HepG2 (cell line): ENCODE data around the gene PDZD7. TPM values are rescaled to one million over a fixed set of nuclear protein-coding genes. Genes with fewer than 3 reads are reported as not detected.
A peak's percentile ranks its signal among the peaks of the same experiment; 100 is the strongest.

ENCODE experiments used
- BCL6 ChIP-seq: IDR thresholded peaks from 2 replicates; pipeline ENCODE4 v1.6.1; 2016; ENCODE audit warnings: missing genetic modification reagents, missing compliant biosample characterization
- CAMTA2 ChIP-seq: sonication (generic); formaldehyde crosslinking; IDR thresholded peaks from 2 replicates; pipeline ENCODE4 v1.4.0; 2020; ENCODE audit warnings: mild to moderate bottlenecking, missing genetic modification reagents, borderline replicate concordance
- ETV5 ChIP-seq: IDR thresholded peaks from 2 replicates; pipeline ENCODE4 v1.6.1; 2018; ENCODE audit warnings: missing biosample characterization, missing genetic modification reagents, inconsistent platforms, borderline replicate concordance
- FOXK2 ChIP-seq: fragments of 450-650 bp; IDR thresholded peaks from 2 replicates; pipeline ENCODE4 v1.6.1; 2016
- HNRNPK ChIP-seq: fragments of 200-400 bp; formaldehyde crosslinking; IDR thresholded peaks from 2 replicates; pipeline ENCODE4 v1.6.1; 2018; ENCODE audit warnings: low read length, low read depth, moderate library complexity, mild to moderate bottlenecking; ENCODE audit not compliant: poor library complexity, severe bottlenecking
- HOXA7 ChIP-seq: sonication (generic); formaldehyde crosslinking; IDR thresholded peaks from 2 replicates; pipeline ENCODE4 v1.8.1; 2022; ENCODE audit warnings: mild to moderate bottlenecking, missing genetic modification reagents, moderate library complexity
- PHB2 ChIP-seq: fragments of 450-650 bp; IDR thresholded peaks from 2 replicates; pipeline ENCODE4 v1.6.1; 2018; ENCODE audit not compliant: partially characterized antibody
- SCMH1 ChIP-seq: sonication (generic); formaldehyde crosslinking; IDR thresholded peaks from 2 replicates; pipeline ENCODE4 v1.9.0; 2021; ENCODE audit warnings: missing genetic modification reagents, mild to moderate bottlenecking, borderline replicate concordance
- SMC3 ChIP-seq: IDR thresholded peaks from 2 replicates; pipeline ENCODE4 v1.6.1; 2011; ENCODE audit warnings: low read length, improper control_type of control experiment
- SNAPC2 ChIP-seq: sonication (generic); formaldehyde crosslinking; IDR thresholded peaks from 2 replicates; pipeline ENCODE4 v1.8.1; 2022; ENCODE audit warnings: mild to moderate bottlenecking, missing genetic modification reagents
- SYNCRIP ChIP-seq: fragments of 200-400 bp; formaldehyde crosslinking; IDR thresholded peaks from 2 replicates; pipeline ENCODE4 v1.6.1; 2018; ENCODE audit warnings: mild to moderate bottlenecking, low read depth, low read length; ENCODE audit not compliant: insufficient read depth
- ZNF484 ChIP-seq: sonication (generic); formaldehyde crosslinking; IDR thresholded peaks from 2 replicates; pipeline ENCODE4 v1.5.1; 2020; ENCODE audit warnings: mild to moderate bottlenecking, low read depth, missing genetic modification reagents, borderline replicate concordance
- ZNF782 ChIP-seq: sonication (generic); formaldehyde crosslinking; IDR thresholded peaks from 2 replicates; pipeline ENCODE4 v1.4.0; 2020; ENCODE audit warnings: missing genetic modification reagents, mild to moderate bottlenecking, borderline replicate concordance
- polyA plus RNA-seq, 8 experiments: library from polyadenylated mRNA; depleted of rRNA in 3 of 8; stranded (reverse) in 7 of 8; unstranded in 1 of 8; fragments of >200 nt; fragmentation: Illumina TruSeq in 4 of 8; extraction: Trizol in 4 of 8; gene quantifications; 2 replicates each; pipeline versions ENCODE4 v1.2.1 to v1.2.3, GENCODE V29; 2011 to 2016; ENCODE audit warnings: low read depth in 4 of 8, missing spikeins in 1 of 8, mixed read lengths in 1 of 8; ENCODE audit not compliant: insufficient read depth in 1 of 8
- total RNA-seq, 5 experiments: library from RNA; depleted of rRNA; stranded (reverse); fragments of >200 nt; fragmentation: Illumina TruSeq; extraction: Trizol; gene quantifications; 2 replicates each; pipeline ENCODE4 v1.2.3, GENCODE V29; 2016; ENCODE audit warnings: low read depth in 1 of 5
- TF ChIP-seq, protein P1 (sequence below): sonication (generic); formaldehyde crosslinking; IDR thresholded peaks from 2 replicates; pipeline ENCODE4 v1.4.0; 2020; ENCODE audit warnings: missing genetic modification reagents
- TF ChIP-seq, protein P2 (sequence below): sonication (generic); formaldehyde crosslinking; IDR thresholded peaks from 2 replicates; pipeline ENCODE4 v1.5.1; 2020; ENCODE audit warnings: mild to moderate bottlenecking, moderate library complexity, missing genetic modification reagents

The PDZD7 gene
- total and polyA plus RNA-seq, 2 of the 13 experiments (the other 11 are each of a cell fraction or from before 2014, with no cell fraction given) = 0.58 to 0.73 TPM

DNA sequence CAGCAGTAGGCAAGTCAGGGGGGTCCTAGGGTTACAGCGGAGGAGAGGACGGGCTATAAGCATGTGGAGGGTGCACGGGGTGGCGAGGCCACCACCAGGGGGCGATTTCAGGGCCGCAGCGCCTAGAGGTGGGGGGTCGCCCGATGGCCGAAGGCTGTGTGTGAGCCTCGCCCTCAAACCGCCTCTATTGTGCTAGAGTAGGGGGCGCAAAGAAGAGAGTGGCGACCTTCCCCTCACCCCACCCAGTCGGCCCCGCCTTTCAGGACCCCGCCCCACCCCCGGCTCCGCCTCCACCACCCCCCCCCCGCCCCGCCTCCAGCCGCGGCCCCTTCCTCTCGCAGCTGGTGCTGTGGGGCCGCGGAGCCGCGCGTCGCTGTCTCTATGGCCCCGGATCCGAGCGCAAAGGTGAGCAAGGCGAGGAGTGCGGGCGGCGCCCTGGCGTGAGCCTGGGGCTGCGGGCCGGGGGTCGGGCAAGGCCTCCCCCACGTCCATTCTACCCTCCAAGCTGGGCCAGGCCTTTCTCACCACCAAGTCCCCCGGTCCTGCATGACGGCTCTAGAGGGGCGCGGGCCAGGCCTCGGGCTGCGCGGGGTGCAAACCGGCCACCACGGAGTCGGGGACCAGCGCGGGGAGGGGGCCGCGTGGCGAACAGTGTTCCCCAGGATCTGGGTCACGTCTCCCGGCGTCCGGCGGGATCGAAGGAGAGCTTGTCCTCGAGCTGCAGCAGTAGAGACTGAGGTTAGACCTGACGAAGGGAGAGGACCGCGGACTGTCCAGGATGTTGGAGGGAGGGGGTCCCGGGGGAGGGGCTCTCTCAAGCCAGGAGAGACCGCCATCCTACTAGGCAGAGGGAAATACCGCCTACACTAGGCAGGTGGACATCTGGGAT, 61.5 kb downstream of the PDZD7 start, which contains the start of gene SEMA4G (continued):
- TF ChIP-seq, protein P1, sequence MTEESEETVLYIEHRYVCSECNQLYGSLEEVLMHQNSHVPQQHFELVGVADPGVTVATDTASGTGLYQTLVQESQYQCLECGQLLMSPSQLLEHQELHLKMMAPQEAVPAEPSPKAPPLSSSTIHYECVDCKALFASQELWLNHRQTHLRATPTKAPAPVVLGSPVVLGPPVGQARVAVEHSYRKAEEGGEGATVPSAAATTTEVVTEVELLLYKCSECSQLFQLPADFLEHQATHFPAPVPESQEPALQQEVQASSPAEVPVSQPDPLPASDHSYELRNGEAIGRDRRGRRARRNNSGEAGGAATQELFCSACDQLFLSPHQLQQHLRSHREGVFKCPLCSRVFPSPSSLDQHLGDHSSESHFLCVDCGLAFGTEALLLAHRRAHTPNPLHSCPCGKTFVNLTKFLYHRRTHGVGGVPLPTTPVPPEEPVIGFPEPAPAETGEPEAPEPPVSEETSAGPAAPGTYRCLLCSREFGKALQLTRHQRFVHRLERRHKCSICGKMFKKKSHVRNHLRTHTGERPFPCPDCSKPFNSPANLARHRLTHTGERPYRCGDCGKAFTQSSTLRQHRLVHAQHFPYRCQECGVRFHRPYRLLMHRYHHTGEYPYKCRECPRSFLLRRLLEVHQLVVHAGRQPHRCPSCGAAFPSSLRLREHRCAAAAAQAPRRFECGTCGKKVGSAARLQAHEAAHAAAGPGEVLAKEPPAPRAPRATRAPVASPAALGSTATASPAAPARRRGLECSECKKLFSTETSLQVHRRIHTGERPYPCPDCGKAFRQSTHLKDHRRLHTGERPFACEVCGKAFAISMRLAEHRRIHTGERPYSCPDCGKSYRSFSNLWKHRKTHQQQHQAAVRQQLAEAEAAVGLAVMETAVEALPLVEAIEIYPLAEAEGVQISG (CRISPR knock-in tag) = peak; percentile 69
- no peak for TF ChIP-seq ETV5
- no peak for TF ChIP-seq FOXK2
- TF ChIP-seq ZNF782 (CRISPR knock-in tag) = 0 out of 2 replicates have a peak, but pooled peaks have one; percentile 3
- peak; percentile 65 for TF ChIP-seq HNRNPK
- no peak for TF ChIP-seq HOXA7 (CRISPR knock-in tag)
- TF ChIP-seq PHB2 = no peak
- 0 out of 2 replicates have a peak, but pooled peaks have one; percentile 49 for TF ChIP-seq ZNF484
- TF ChIP-seq SCMH1 = no peak
- TF ChIP-seq SMC3 = peak; percentile 40; the same call in 1 of the 2 replicates
- TF ChIP-seq CAMTA2 (CRISPR knock-in tag) = 0 out of 2 replicates have a peak, but pooled peaks have one; percentile 26
- TF ChIP-seq BCL6 (CRISPR knock-in tag) = 0 out of 2 replicates have a peak, but pooled peaks have one; percentile 2
- TF ChIP-seq SNAPC2 = 0 out of 2 replicates have a peak, but pooled peaks have one; percentile 20
- TF ChIP-seq SYNCRIP = no peak
- TF ChIP-seq, protein P2, sequence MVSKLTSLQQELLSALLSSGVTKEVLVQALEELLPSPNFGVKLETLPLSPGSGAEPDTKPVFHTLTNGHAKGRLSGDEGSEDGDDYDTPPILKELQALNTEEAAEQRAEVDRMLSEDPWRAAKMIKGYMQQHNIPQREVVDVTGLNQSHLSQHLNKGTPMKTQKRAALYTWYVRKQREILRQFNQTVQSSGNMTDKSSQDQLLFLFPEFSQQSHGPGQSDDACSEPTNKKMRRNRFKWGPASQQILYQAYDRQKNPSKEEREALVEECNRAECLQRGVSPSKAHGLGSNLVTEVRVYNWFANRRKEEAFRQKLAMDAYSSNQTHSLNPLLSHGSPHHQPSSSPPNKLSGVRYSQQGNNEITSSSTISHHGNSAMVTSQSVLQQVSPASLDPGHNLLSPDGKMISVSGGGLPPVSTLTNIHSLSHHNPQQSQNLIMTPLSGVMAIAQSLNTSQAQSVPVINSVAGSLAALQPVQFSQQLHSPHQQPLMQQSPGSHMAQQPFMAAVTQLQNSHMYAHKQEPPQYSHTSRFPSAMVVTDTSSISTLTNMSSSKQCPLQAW = peak; percentile 51
